HG03442 (cell line): ENCODE data around the gene AK1.

Experiments used
- ATAC-seq: cut with Tn5 transposase; IDR thresholded peaks from one replicate; pipeline ENCODE4 v1.9.1; 2021; ENCODE audit warnings: mild to moderate bottlenecking, moderate library complexity; ENCODE audit not compliant: unreplicated experiment

AK1 gene

GRCh38 chr9:127909839-127910273 lies 32.4 kb upstream of the AK1 start:
- ATAC-seq = no peak

GRCh38 chr9:127908660-127908926 lies 31.1 kb upstream of the AK1 start:
- no peak for ATAC-seq

GRCh38 chr9:127907867-127908659 lies 30.6 kb upstream of the AK1 start:
- ATAC-seq = no peak

GRCh38 chr9:127905788-127906191 lies 28.3 kb upstream of the AK1 start:
- no peak for ATAC-seq

- ATAC-seq = no peak
These were observed 27.7 kb upstream of the AK1 start for GRCh38 chr9:127905004-127905728.

GRCh38 chr9:127904561-127905003 lies 27.1 kb upstream of the AK1 start:
- ATAC-seq = no peak

GRCh38 chr9:127903557-127904475 lies 26.3 kb upstream of the AK1 start:
- ATAC-seq = no peak

- peak; percentile 54 for ATAC-seq
These were observed 21.9 kb upstream of the AK1 start, which contains the start of gene ST6GALNAC6 for GRCh38 chr9:127899128-127899943. Gene ST6GALNAC6 (minus strand): TSS chr9:127899603. CDS start chr9:127897981, 1,622 bp downstream.

- peak; percentile 4 for ATAC-seq
These were observed 21.1 kb upstream of the AK1 start for GRCh38 chr9:127898433-127899127.

- ATAC-seq = no peak
These were observed 19.8 kb upstream of the AK1 start for GRCh38 chr9:127897193-127897692.

GRCh38 chr9:127896395-127897192 lies 19.1 kb upstream of the AK1 start:
- no peak for ATAC-seq

GRCh38 chr9:127895811-127896210 lies 18.3 kb upstream of the AK1 start:
- no peak for ATAC-seq

GRCh38 chr9:127893392-127893791 lies 15.9 kb upstream of the AK1 start:
- no peak for ATAC-seq

GRCh38 chr9:127892831-127893230 lies 15.4 kb upstream of the AK1 start:
- ATAC-seq = no peak

GRCh38 chr9:127890053-127890452 lies 12.6 kb upstream of the AK1 start:
- ATAC-seq = no peak

- no peak for ATAC-seq
These were observed 10.3 kb upstream of the AK1 start for GRCh38 chr9:127887792-127888191.

- ATAC-seq = no peak
These were observed 9.0 kb upstream of the AK1 start for GRCh38 chr9:127886401-127886972.

GRCh38 chr9:127885508-127886281 lies 8.2 kb upstream of the AK1 start:
- ATAC-seq = no peak
